ENCODE results near the gene ZNF714. TPM values are rescaled to one million over a fixed set of nuclear protein-coding genes. Genes with fewer than 3 reads are reported as not detected.

The ZNF714 gene
- total RNA-seq, 1 experiment from 2014 or later, result 20.0 TPM

GRCh38 chr19:21128901-21129698 lies 47.1 kb downstream of the ZNF714 start:
- Histone ChIP-seq H3K4me3 (replicated peaks in 1 of 2; ENCODE audit: low read depth in 1 of 2, low read length in 2 of 2) (no peak overlapping the region), H3K27ac (ENCODE audit: low read depth, low read length) (no peak overlapping the region), H2AFZ (ENCODE audit: low read depth, low read length, poor library complexity, severe bottlenecking) (no peak overlapping the region), H3K9ac (ENCODE audit: low read length) (no peak overlapping the region), H3K79me2 (ENCODE audit: insufficient read depth, low read length) (no peaks in the 10 kb centered on the region), H3K9me3 (ENCODE audit: control insufficient read depth in 1 of 2, insufficient read depth in 1 of 2, low read depth in 1 of 2, low read length in 2 of 2) (no peaks in the 10 kb centered on the region), H3K4me2 (ENCODE audit: low read length) (no peak overlapping the region), H3K9me2 (ENCODE audit: insufficient read depth) (no peaks in the 10 kb centered on the region), H4K20me1 (ENCODE audit: insufficient read depth) (no peaks in the 10 kb centered on the region), H3K4me1 (ENCODE audit: control insufficient read depth in 1 of 2, insufficient read depth in 2 of 2, low read length in 2 of 2) (no peaks in the 10 kb centered on the region), H3K36me3 (ENCODE audit: control insufficient read depth in 1 of 2, insufficient read depth in 2 of 2, low read length in 2 of 2) (no peaks in the 10 kb centered on the region), H3K27me3 (ENCODE audit: insufficient read depth, low read length) (no peaks in the 10 kb centered on the region)
- BruUV-seq (replicated peaks), result no TSS peak
- POLR2A ChIA-PET, result no interaction called here
- intact Hi-C loops (cut with micrococcal nuclease), result no loop called here
- no peak for ATAC-seq
- RAD21 ChIA-PET (ENCODE audit: low non-redundant PET in 1 of 2, low total read pairs in 2 of 2, uncharacterized antibody in 2 of 2, unreplicated experiment in 2 of 2), result no interaction called here
- TF ChIP-seq ZFX (IDR thresholded peaks at IDR 0.05) (no peak), EGR1 (IDR thresholded peaks at IDR 0.05; ENCODE audit: low read depth) (no peak), SP1 (IDR thresholded peaks at IDR 0.05; ENCODE audit: low read depth) (no peak), ZBTB33 (IDR thresholded peaks at IDR 0.05; ENCODE audit: extremely low read depth, insufficient replicate concordance, low read length) (no peak), CBX3 (IDR thresholded peaks at IDR 0.05; ENCODE audit: low read depth) (no peak), RAD21 (IDR thresholded peaks at IDR 0.05; ENCODE audit: low read depth) (no peak), SRF (IDR thresholded peaks at IDR 0.05; ENCODE audit: low read depth) (no peak), EZH2phosphoT487 (IDR thresholded peaks at IDR 0.05; ENCODE audit: borderline replicate concordance) (no peak), ELF1 (IDR thresholded peaks at IDR 0.05; ENCODE audit: borderline replicate concordance, low read depth) (no peak), JUND (IDR thresholded peaks at IDR 0.05) (no peak), SIN3A (IDR thresholded peaks at IDR 0.05; ENCODE audit: low read depth) (no peak), TCF7L2 (IDR thresholded peaks at IDR 0.05; ENCODE audit: borderline replicate concordance, extremely low read depth, insufficient read depth, insufficient read length) (no peak), EZH2 (IDR thresholded peaks at IDR 0.05) (no peak), POLR2A (IDR thresholded peaks at IDR 0.05; ENCODE audit: borderline replicate concordance, extremely low read depth, insufficient read depth, insufficient read length) (no peak), ZNF274 (IDR thresholded peaks at IDR 0.05; ENCODE audit: low read depth, low read length) (no peak)
- TF ChIP-seq, protein P1, sequence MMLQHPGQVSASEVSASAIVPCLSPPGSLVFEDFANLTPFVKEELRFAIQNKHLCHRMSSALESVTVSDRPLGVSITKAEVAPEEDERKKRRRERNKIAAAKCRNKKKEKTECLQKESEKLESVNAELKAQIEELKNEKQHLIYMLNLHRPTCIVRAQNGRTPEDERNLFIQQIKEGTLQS (IDR thresholded peaks at IDR 0.05), result no peak
- TF ChIP-seq, protein P2, sequence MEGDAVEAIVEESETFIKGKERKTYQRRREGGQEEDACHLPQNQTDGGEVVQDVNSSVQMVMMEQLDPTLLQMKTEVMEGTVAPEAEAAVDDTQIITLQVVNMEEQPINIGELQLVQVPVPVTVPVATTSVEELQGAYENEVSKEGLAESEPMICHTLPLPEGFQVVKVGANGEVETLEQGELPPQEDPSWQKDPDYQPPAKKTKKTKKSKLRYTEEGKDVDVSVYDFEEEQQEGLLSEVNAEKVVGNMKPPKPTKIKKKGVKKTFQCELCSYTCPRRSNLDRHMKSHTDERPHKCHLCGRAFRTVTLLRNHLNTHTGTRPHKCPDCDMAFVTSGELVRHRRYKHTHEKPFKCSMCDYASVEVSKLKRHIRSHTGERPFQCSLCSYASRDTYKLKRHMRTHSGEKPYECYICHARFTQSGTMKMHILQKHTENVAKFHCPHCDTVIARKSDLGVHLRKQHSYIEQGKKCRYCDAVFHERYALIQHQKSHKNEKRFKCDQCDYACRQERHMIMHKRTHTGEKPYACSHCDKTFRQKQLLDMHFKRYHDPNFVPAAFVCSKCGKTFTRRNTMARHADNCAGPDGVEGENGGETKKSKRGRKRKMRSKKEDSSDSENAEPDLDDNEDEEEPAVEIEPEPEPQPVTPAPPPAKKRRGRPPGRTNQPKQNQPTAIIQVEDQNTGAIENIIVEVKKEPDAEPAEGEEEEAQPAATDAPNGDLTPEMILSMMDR (IDR thresholded peaks at IDR 0.05 in 2 of 3, conservative IDR thresholded peaks at IDR 0.05 in 1 of 3; ENCODE audit: borderline replicate concordance in 1 of 3, insufficient read depth in 1 of 3, low read depth in 2 of 3, low read length in 2 of 3), result no peak
- TF ChIP-seq, protein P3, sequence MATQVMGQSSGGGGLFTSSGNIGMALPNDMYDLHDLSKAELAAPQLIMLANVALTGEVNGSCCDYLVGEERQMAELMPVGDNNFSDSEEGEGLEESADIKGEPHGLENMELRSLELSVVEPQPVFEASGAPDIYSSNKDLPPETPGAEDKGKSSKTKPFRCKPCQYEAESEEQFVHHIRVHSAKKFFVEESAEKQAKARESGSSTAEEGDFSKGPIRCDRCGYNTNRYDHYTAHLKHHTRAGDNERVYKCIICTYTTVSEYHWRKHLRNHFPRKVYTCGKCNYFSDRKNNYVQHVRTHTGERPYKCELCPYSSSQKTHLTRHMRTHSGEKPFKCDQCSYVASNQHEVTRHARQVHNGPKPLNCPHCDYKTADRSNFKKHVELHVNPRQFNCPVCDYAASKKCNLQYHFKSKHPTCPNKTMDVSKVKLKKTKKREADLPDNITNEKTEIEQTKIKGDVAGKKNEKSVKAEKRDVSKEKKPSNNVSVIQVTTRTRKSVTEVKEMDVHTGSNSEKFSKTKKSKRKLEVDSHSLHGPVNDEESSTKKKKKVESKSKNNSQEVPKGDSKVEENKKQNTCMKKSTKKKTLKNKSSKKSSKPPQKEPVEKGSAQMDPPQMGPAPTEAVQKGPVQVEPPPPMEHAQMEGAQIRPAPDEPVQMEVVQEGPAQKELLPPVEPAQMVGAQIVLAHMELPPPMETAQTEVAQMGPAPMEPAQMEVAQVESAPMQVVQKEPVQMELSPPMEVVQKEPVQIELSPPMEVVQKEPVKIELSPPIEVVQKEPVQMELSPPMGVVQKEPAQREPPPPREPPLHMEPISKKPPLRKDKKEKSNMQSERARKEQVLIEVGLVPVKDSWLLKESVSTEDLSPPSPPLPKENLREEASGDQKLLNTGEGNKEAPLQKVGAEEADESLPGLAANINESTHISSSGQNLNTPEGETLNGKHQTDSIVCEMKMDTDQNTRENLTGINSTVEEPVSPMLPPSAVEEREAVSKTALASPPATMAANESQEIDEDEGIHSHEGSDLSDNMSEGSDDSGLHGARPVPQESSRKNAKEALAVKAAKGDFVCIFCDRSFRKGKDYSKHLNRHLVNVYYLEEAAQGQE (IDR thresholded peaks at IDR 0.05; ENCODE audit: low read depth), result no peak
- DNase-seq (ENCODE audit: low read depth, low spot score), result no peak
- CTCF ChIA-PET, result no interaction called here

Measured in HCT116 (cell line).